Measurements from ENCODE around the gene MSLN.

Gene MSLN

DNA sequence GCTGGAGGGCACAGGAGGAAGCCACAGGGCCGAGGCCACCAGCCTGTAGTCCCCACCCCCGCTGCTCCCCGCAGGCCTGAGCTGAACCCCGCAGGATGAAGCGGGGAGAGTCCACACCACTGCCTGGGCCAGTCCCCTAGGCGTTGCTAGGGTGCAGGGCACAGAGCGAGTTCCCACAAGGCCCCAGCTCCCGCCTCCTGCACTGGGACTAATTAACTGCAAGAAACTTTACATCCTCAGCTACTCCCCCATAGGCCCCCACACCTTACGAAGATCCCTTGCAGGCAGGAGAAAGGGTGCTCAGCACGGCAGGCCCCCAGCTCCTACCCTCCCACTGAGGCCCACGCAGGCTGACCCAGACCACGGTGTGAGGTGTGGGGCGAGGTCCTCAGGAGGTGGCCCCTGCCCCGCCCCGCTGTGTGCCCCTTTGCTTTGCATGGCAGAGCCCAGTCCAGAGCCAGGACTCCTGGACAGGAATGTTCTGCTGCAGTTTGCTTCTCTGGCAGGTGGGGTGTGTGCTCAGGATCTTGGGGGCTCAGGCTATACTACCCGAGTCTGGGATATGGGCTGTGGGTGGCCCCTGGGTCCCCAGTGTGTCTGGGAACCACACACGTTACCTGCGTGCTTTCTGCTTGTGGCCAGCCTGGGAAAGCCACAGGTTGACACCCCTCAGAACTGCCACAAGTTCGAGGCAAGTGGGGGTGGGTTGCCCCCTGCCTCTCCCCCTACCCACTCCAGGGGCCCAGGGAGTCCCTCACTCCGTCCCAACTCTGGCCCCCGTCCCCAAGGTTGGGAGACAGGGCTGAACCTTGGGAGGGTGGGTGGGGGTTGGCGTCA is 38.8 kb downstream of the MSLN start:
- DNase-seq (ENCODE audit: low read depth), result no peak
- TF ChIP-seq, protein P1, sequence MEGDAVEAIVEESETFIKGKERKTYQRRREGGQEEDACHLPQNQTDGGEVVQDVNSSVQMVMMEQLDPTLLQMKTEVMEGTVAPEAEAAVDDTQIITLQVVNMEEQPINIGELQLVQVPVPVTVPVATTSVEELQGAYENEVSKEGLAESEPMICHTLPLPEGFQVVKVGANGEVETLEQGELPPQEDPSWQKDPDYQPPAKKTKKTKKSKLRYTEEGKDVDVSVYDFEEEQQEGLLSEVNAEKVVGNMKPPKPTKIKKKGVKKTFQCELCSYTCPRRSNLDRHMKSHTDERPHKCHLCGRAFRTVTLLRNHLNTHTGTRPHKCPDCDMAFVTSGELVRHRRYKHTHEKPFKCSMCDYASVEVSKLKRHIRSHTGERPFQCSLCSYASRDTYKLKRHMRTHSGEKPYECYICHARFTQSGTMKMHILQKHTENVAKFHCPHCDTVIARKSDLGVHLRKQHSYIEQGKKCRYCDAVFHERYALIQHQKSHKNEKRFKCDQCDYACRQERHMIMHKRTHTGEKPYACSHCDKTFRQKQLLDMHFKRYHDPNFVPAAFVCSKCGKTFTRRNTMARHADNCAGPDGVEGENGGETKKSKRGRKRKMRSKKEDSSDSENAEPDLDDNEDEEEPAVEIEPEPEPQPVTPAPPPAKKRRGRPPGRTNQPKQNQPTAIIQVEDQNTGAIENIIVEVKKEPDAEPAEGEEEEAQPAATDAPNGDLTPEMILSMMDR (IDR thresholded peaks at IDR 0.05; ENCODE audit: insufficient read depth, low read depth, low read length, missing control alignments), result no peak

DNA sequence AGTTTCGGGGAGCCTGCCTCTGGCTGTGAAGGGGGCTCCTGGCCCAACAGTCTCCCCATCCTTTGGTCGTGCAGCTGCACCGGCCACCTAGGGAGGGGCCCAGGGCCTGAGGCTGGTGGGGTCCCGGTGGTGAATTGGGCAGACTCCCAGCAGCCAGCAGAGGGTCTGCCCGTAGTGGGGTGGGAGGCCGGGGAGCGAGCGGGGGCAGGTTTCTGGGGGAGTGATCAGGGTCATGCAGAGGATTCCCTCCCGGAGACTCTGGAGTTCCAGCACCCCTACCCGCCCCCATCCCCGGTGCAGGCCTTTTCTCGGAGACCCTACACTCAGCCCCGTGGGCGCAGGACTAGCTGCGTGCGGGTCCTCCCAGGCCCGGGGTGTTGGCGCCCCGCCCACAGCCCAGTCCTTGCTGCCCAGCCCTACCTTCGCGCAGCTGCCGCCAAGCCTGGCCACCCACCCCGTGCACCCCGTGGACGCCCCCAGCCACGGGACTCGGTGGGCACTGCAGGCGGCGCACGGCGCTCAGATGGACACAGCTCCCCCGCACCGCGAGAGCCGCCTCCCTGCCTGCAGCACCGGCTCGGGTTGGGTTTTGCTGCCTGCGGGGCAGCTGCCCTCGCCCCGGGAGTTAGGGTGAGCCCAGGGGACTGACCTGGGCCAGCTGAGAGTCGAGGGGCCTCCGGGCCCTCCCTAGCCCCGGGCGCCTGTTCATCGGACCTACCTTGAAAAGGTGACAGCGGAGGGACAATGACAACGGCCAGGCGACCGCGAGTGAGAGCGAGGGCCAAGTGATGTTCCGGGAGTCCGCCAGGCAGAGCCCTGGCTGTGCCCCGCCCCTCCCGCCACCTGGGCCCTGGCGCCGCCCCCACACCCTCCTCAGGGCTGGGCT is 39.7 kb downstream of the MSLN start, which contains the start of gene GNG13:
Gene GNG13, minus strand, starts transcription at position 787 of the 886 bp plus-strand sequence. CDS start 1,657 bp downstream, outside the sequence.
- TF ChIP-seq, protein P1 (IDR thresholded peaks at IDR 0.05; ENCODE audit: insufficient read depth, low read depth, low read length, missing control alignments), result no peak
- no peak for DNase-seq (ENCODE audit: low read depth)
- no peak within 1 kb of the TSS for H3K4me3 ChIP-seq (ENCODE audit: low read depth, low read length)

More for the DNA sequence above, 38.8 kb downstream of the MSLN start:
- no peak overlapping the region for H3K4me3 ChIP-seq (ENCODE audit: low read depth, low read length)

DNA sequence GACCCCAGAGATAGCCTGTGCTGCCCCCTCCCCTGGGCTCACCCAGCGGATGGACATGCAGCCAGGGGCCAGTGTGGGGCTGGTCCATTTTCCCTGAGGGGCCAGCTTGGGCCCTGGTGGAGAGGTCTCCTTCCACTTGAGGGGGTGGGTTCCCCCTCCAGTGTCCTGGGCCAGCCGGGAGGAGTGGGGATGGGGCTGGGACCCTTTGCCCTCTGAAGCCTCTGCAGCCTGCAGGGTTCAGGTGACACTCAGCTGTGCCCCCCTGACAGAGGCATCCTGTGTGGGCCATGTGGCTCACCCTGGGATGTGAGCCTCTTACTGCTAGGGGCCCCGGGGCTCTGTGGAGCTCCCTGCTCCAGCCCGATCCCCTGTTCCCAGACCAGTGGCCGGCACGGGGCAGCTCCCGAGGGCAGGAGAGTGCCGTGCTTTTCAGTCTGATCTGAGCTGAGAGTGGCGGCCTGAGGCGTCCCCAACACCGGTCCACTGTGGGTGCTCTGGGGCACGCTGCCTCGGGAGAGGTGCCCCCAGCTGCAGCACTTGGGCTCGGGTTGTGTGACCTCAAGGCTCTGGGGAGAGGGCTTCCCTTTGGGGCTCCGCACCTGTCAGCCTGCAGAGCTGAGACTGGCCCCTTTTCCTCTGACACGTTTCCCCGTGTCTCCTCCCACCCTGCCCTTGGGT is 40.4 kb downstream of the MSLN start:
- TF ChIP-seq, protein P1 (IDR thresholded peaks at IDR 0.05; ENCODE audit: insufficient read depth, low read depth, low read length, missing control alignments), result no peak
- H3K4me3 ChIP-seq (ENCODE audit: low read depth, low read length), result no peak overlapping the region
- no peak for DNase-seq (ENCODE audit: low read depth)

DNA sequence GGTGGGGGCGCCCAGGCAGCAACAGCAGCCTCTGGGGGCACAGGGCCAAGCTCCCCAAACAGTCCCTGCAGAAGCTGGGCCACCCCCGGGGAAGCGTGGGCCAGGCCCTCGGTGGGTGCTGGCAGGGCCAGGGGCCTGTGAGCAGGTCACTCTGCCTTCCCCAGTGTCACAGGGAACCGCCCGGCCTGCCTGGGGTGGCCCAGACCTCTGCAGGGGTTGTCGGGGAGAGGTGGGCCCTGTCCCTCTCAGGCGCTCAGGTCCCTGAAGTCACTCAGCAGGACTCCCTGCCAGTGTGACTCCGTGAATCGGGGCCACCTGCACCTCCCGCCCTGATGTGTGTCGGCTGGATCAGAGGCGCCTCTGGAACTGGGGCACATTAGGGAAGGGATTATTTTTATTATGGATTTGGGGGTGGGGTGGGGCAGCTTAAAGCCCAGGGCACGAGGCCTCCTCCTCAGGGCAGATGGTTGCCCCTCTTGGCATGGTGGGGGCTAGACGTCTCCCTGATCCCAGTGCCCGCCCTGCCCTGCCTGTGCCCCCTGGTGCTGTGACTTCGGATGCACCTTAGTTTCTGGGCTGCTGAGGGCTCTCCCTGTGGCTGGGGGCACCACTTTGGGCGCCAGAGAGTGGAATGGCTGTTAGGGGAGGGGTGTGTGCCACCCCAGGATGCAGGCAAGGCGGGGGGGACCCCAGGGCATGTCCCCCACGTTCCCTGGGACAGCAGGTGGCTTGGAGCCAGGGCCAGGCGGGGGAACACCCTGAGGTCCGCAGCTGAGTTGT is 41.2 kb downstream of the MSLN start:
- TF ChIP-seq, protein P1 (IDR thresholded peaks at IDR 0.05; ENCODE audit: insufficient read depth, low read depth, low read length, missing control alignments), result no peak
- DNase-seq (ENCODE audit: low read depth), result no peak
- H3K4me3 ChIP-seq (ENCODE audit: low read depth, low read length), result no peak overlapping the region

DNA sequence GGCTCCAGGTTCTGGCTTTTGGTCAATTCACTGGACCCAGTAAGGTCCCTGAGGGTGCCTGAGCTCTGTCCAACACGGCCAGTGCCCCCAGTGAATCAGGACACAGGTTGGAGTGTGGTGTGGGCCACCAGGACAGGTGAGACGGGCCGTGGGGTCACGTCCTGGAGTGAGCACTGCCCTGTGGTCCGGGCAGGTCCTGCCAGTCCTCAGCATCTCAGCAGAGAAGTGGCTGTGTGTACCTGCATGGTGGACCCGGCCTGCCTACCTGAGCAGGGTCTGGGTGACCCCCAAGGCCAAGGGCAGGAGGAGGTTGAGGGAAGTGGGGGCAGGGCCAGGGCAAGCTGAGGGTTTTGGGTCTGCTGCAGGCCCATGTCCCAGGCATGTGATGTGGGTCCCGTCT is 41.9 kb downstream of the MSLN start:
- no peak overlapping the region for H3K4me3 ChIP-seq (ENCODE audit: low read depth, low read length)
- TF ChIP-seq, protein P1 (IDR thresholded peaks at IDR 0.05; ENCODE audit: insufficient read depth, low read depth, low read length, missing control alignments), result no peak
- no peak for DNase-seq (ENCODE audit: low read depth)

All from GM12865 (cell line).